Measurements from ENCODE around the gene WHRN.

Gene WHRN

DNA sequence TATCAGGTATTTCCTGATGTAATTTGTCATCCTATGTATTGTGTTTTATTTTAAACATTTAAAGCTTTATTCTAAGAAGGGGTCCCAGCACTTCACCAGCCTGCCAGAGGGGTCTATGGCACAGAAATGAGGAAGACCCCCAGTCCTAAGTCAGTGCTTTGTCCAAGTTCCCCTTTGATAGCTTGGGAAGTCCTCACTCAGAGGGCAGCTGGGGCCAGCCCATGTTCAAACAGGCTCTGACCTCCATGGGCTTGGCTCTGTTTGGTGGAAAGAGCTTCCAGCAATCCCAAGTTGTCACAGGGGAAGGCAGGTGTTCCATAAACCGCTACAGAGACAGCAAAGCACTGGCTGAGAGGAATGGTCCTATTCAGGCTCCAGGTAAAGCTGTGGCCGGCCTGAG, 90.9 kb downstream of the WHRN start:
- DNase-seq = no peak

GRCh38 chr9:114413861-114414301, 91.4 kb downstream of the WHRN start:
- DNase-seq = no peak

DNA sequence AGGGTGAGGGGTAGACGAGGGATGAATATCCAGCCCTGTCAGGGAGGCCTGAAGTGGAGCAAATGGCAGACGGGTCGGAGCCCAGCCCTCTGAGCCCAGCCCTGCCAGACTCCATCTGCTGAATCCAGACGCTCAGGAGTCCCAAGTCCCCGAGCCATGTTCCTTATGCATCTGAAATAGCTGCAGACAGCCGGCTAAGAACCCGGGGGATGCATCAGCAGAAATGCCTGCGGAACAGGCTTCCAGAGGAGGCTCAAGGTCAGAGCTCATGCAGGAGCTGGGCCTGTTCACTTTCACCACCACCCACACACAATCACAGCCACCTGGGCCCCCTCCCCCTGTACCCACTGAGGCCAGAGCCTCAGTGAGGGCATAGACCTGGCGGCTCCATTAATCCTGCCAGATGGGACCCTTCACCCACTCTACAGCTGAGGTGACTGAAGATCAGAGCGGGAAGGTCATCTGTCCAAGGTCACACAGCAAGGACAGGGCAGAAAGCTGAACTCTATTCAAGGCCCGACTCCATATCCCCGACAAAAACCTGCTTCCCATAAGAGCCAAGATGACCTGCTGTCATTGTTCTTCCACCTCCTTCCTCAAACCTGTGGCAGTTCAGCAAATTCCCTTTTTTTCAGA, 93.1 kb downstream of the WHRN start:
- no peak for DNase-seq

DNA sequence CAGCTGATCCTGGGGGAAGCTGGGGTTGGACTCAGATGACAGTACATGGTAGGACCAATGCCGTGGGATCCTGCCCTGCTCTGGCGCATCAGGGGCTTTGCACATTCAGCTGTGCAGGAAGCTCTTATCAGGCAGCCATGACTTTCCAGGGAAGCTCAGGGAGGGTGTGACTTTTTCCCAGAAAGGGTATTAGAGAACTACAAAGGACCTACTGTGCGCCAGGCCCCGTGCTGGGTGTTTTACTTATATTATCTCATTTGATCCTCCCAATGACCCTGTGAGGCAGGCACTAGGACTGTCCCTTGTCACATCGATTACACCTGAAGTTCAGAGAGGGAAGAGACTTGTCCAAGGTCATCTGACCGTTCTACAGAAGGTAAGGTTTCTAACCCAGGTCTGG, 93.8 kb downstream of the WHRN start:
- no peak for DNase-seq

GRCh38 chr9:114410910-114411309, 94.4 kb downstream of the WHRN start:
- no peak for DNase-seq

GRCh38 chr9:114409842-114410241, 95.4 kb downstream of the WHRN start:
- no peak for DNase-seq

GRCh38 chr9:114409103-114409780, 96.0 kb downstream of the WHRN start:
- DNase-seq = no peak

DNA sequence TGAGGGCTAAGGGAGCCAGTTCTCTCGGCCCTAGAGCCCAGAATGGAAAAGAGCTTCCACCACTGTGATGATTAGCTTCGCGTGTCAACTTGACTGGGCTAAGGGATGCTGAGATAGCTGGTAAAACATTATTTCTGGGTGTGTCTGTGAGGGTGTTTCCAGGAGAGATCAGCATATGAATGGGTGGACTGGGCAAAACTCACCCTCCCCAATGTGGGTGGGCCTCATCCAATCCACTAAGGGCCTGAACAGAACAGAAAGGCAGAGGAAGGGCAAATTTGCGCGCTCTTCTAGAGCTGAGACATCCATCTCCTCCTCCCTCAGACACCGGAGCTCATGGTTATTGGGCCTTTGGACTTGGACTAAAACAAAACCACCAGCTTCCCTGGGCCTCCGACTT, 96.6 kb downstream of the WHRN start:
- no peak for DNase-seq

- DNase-seq = no peak
Observed at GRCh38 chr9:114407889-114408288, 97.4 kb downstream of the WHRN start.

DNA sequence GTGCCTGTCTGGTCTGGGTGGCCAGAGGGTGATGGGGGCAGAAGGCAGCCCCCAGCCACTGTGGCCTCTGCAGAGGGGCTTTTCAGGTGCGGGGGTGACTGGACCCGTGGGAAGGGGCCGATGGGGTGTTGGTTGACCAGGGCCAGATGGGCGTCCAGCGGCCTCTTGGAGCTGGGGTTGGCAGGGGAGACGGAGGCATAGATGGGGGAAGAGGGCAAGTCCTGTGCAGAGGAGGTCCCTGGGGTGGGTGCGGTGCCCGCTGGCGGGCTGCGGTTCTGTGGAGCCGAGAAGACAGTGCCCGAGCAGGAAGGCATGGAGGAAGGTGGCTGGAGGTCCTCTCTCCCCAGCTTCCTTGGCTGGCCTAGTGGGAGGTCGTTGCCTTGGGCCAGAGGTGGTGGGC, 98.8 kb downstream of the WHRN start:
- no peak for DNase-seq

- DNase-seq = peak; percentile 0
Observed at GRCh38 chr9:114405294-114406034, 99.8 kb downstream of the WHRN start.

DNA sequence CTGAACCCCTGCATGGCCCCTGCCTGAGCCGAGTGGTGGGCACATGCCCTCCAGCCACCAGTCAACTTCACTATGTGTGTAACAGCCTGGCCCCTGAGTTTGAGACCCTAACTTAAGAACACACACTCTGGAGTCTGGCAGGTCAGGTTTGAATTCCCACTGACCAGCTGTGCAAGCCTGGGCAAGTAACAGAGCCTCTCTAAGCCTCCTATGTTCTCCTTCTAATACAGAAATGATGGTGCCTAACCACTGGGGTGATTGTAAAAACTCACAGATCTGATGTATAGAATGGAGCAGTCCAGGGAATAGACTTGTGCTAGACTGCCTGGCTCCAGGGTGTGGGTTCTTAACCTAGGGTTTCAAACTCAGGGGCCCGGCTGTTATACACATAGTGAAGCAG, 100.7 kb downstream of the WHRN start:
- no peak for DNase-seq

DNA sequence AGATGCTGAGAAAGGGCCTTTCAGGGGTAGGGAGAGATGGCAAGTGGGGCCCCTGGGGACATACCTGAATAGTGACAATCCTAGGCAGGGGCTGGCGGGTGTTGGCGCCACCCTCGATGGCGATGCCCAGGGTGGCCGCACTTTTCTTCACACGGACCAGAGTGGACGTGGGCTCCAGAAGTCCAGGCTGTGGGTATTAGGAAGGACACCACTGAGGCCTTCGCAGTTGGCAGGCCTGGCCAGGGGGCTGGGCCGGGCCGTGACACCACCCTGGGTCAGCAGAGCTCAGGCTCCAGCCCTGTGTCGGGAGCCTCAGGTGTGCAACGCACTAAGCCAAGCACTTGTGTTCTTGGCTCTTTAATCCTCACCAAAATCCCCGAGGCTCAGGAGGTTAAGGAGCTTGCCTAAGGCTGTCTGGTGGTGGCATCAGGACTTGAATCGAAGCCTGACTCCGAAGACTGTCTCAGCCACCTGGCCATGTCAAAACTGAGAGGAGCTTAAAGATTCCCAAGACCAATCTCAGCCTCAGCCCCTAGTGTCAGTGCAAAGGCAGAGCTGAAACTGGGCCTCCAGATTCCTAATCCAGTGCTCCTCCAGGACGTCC, 102.0 kb downstream of the WHRN start:
- no peak for DNase-seq

DNA sequence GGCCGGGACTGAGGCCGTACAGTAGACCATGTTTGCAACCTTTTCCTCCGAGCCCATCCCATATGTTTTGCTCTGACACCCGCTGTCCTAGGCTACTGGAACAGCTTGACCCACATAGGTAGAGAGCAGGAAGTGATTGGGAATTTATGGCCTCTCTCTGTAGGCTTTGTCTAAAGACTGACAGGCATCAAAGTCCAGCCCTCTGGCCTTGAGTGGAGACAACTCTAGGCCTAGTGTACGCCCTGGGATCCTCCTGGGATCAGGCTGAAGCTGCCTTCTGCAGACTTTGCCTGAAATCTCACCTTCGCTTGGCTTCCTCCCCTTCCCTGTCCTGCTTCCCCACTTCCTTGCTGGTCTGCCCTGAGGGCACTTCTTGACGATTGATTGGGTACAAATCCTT, 103.9 kb downstream of the WHRN start:
- no peak for DNase-seq

- no peak for DNase-seq
Observed at GRCh38 chr9:114400772-114401171, 104.5 kb downstream of the WHRN start.

GRCh38 chr9:114400219-114400618, 105.1 kb downstream of the WHRN start:
- DNase-seq = no peak

GRCh38 chr9:114399381-114399780, 105.9 kb downstream of the WHRN start:
- DNase-seq = no peak

- peak; percentile 80 for DNase-seq
Observed at GRCh38 chr9:114397848-114398605, 107.2 kb downstream of the WHRN start.

DNA sequence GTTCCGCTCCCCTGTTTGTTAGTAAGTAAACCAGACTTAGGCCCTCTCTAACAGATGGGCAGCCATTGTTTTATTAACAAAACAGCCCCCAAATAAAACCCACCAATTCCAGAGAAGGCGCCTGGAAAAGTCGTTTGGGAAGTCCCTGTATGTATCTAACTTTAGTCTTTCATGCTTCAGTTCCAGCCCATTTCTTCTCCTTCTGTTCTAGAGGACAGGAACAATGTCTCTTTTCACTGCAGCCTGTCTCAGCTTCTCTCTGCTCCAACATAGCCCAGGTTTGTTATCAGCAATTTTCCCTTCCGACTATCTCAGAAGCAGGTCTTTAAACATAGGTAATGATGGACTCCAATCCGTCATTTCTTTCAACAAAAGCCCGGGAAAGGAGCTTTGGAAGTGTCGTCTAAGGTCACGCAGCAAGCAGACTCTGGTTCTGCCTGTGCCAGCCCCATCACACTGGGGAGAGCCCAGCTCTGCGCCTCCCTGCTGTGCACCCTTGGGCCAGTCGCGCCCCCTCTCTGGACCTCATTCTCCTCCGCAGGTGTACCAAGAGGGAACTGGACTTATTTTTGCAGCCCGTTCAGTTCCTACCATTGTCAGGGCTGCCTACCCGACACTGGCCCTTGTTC, 107.9 kb downstream of the WHRN start:
- no peak for DNase-seq

GRCh38 chr9:114396558-114397218, 108.6 kb downstream of the WHRN start:
- DNase-seq = no peak

DNA sequence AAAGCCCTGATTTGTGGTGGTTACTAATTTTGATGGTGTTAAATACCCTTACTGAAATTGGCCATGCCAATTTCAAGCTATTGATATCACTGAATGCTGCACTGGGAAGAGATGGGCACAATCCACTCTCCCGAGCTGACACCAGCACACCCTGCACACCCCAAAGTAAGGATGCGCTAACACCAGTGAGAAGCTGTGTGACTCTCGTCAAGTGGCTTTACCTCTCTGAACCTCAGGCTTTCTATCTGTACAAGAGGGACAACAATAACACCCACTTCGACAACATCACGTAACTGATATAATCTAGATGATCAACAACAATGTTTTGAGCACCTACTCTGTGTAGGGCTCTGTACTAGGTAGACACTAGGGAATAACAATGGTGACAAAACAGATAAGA, 109.5 kb downstream of the WHRN start:
- DNase-seq = no peak

- no peak for DNase-seq
Observed at GRCh38 chr9:114395334-114395617, 110.0 kb downstream of the WHRN start.

All from NCI-H526 treated with DMSO at 0.1 percent for 48 hours (cell line).